ENCODE results near the gene SREBF1. TPM values are rescaled to one million over a fixed set of nuclear protein-coding genes. Genes with fewer than 3 reads are reported as not detected.

SREBF1 gene
- total and polyA plus RNA-seq, 12 donors, result 9.0 to 61.2 (median 20.1) TPM

GRCh38 chr17:17827826-17828621, 8.8 kb downstream of the SREBF1 start:
- ATAC-seq (no peak), DNase-seq (no peak)
- H3K9me3 ChIP-seq, result no peaks in the 10 kb centered on the region
- TF ChIP-seq CTCF (IDR thresholded peaks at IDR 0.05), result no peak
- 87% methylated on average over 13 of the region's 13 CpGs for WGBS, 2 donors
- H3K27ac ChIP-seq, result no peak overlapping the region
- H3K4me3 ChIP-seq, result no peak overlapping the region
- H3K4me1 ChIP-seq, result peaks cover 28 to 72% (median 51%) of the 10 kb centered on the region in 9 donors
- no peaks in the 10 kb centered on the region for H3K27me3 ChIP-seq
- H3K36me3 ChIP-seq, result peaks cover 0 to 30% (median 0%) of the 10 kb centered on the region in 9 donors
- intact Hi-C loops (cut with DNase I), result loop anchor here in 2 of 10 donors (10.0 kb wide), 1 partner anchor 207 kb away; the partner anchor contains the start of genes ATPAF2 (in 2 of the 2) and GID4 (in 2 of the 2)

DNA sequence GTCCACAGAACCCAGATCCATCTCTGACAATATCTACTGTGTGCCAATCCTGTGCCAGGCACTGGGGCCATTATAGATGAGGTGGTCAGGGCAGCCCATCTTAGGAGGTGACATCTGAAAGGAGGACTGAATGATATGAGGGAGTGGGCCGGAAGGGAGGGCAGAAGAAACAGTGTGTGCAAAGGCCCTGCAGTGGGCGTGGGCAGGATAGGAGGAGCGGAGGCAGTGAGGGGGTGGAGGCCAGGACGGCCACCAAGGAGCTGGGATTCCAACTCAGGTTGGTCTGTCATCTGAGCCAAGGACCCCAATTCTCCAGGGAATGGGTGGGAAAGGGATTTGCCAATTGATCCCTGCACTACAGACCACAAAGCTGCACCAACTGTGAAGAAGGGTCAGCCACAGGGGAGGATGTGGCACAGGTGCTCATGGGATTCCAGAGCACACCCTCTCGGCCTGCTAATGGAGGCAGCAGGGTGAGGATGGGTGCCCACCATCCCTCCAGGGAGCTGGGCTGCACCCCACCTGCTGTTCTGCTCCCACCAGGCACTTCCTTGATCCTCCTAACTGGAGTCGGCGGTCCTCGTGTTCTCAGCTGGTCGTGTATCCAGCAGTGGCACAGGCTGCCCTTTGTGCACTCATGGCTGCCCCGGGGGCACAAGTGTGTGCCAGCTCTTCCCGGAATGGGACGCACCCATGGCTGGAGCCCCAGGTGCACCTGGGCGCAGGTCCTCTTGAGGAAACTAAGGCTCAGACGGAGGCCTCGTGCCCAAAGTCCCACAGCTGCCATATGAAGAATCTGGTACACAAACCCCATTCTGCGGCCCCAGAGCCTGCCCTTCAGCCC, 9.6 kb downstream of the SREBF1 start:
- H3K27ac ChIP-seq, result no peak overlapping the region
- intact Hi-C loops (cut with DNase I), result loop anchor here in 2 of 10 donors (10.0 kb wide), 1 partner anchor 208 kb away; the partner anchor contains the start of genes ATPAF2 (in 2 of the 2) and GID4 (in 2 of the 2)
- WGBS, 2 donors, result 93 to 94% methylated on average over 16 of the region's 16 CpGs
- H3K4me3 ChIP-seq, result no peak overlapping the region
- peaks cover 0 to 30% (median 0%) of the 10 kb centered on the region in 9 donors for H3K36me3 ChIP-seq
- no peaks in the 10 kb centered on the region for H3K27me3 ChIP-seq
- ATAC-seq (no peak), DNase-seq (no peak)
- TF ChIP-seq CTCF (IDR thresholded peaks at IDR 0.05), result no peak
- H3K4me1 ChIP-seq, result peaks cover 37 to 74% (median 57%) of the 10 kb centered on the region in 9 donors
- H3K9me3 ChIP-seq, result no peaks in the 10 kb centered on the region

- ATAC-seq, result no peak
These were observed 10.5 kb downstream of the SREBF1 start for GRCh38 chr17:17826342-17826713.

More at GRCh38 chr17:17826342-17826713, 10.5 kb downstream of the SREBF1 start:
- Histone ChIP-seq H3K4me1 (peaks cover 39 to 74% (median 57%) of the 10 kb centered on the region in 9 donors), H3K36me3 (peaks cover 0 to 27% (median 0%) of the 10 kb centered on the region in 9 donors), H3K27me3 (no peaks in the 10 kb centered on the region), H3K27ac (peak overlapping the region in 3 of 10 donors; percentile 5 to 83 (median 83)), H3K9me3 (no peaks in the 10 kb centered on the region), H3K4me3 (no peak overlapping the region)
- TF ChIP-seq CTCF (IDR thresholded peaks at IDR 0.05), result no peak
- WGBS, 2 donors, result 72 to 85% methylated on average over 2 of the region's 2 CpGs
- no peak for DNase-seq
- intact Hi-C loops (cut with DNase I), result loop anchor here in 2 of 10 donors (10.0 kb wide), 1 partner anchor 208 kb away; the partner anchor contains the start of genes ATPAF2 (in 2 of the 2) and GID4 (in 2 of the 2)

Measured in heart right ventricle (tissue), 16 donors.